NCI-H460 (cell line): ENCODE results near the gene PABPC1L2A. TPM values are rescaled to one million over a fixed set of nuclear protein-coding genes. Genes with fewer than 3 reads are reported as not detected.
A peak's percentile ranks its signal among the peaks of the same experiment; 100 is the strongest.
"Not testable (repeated sequence)": the region's sequence is repeated elsewhere in the genome, so short reads cannot be mapped to it uniquely, and the experiment has no call there.

Experiments
- DNase-seq: peaks from one replicate; pipeline ENCODE4 v3.0.0-alpha.2; 2016; ENCODE audit warnings: low read depth; ENCODE audit errors: extremely low read depth
- polyA plus RNA-seq: library from polyadenylated mRNA; depleted of rRNA; stranded (reverse); fragments of >200 nt; gene quantifications from 2 replicates; pipeline ENCODE4 v1.2.3, GENCODE V29; 2014; cell fraction: nucleus; rRNA removed
- total RNA-seq: library from RNA; depleted of rRNA; stranded (reverse); fragments of >200 nt; shearing (Covaris generic); gene quantifications from 2 replicates; pipeline ENCODE4 v1.2.3, GENCODE V29; 2014; rRNA removed

Gene PABPC1L2A
- total RNA-seq = not detected in 2 replicates
- polyA plus RNA-seq = not detected in 2 replicates

DNA sequence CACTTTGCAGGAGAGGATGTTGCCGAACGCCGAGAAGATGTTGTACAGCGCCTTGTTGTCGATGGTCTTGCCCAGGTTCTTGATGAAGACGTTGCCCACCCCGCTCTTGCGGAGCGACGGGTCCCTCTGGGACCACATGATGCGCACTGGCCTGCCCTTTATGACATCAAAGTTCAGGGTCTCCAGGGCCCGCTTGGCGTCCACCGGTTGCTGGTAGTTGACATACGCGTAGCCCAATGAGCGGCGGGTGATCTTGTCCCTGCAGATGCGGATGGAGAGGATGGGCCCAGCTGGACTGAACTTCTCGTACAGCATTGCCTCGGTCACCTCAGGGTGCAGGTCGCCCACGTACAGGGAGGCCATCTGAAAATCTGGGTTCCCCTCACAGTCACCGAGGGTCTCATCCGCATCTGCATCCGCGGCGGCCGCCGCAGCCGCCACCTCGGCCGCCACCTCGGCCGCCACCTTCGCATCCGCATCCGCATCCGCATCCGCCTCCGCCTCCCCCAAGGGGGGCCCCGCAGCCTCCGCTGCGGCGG is at the start of gene PABPC1L2A:
PABPC1L2A (minus strand) TSS at position 489 of the 539 bp plus-strand sequence; CDS start at position 363, 126 bp downstream.
- not testable (repeated sequence) for DNase-seq

DNA sequence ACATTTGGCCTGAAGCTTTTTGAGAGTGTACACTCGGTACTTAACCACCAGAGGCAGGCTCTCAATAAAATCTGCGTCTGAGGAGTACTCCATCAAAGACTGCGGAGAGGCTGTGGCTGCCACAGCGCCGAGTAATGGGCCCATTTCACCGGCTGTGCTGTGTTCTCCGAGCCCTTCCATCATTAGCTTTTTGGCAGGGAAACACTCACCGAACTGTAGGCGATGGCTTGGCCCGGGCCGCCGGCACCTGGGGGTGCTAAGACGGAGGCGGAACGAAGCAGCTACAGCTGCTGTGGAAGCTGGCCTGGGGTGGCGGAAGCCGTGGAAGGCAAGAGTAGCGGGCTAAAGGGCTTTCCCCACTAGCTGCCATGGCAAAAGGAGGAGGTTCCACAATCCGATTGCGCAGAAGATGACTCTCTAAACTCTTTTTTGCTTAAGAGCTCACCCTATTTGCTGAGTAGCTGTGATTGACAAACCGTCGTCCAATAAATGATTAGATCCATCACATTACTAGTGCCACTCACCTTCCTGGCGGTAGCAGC is 48.5 kb upstream of the PABPC1L2A start:
- DNase-seq = no peak

DNA sequence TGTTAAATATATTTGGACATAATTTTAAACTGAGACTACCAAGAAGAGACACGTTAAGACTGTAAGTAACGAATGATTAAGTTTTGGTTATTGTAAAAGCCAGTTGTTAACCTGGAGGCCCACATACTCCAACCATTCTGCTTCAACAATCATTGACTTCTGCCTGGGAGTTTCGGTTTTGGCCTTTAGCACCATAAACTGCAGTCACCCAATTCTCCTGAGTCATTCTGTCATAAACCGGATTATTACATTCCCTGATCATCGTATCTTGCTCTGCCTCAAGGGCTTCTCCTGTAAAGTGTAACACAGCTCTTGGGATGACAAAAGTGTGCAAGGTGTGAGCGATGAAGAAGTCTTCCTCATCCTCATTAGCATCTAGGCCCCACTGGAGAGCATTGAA is 46.9 kb upstream of the PABPC1L2A start:
- no peak for DNase-seq

DNA sequence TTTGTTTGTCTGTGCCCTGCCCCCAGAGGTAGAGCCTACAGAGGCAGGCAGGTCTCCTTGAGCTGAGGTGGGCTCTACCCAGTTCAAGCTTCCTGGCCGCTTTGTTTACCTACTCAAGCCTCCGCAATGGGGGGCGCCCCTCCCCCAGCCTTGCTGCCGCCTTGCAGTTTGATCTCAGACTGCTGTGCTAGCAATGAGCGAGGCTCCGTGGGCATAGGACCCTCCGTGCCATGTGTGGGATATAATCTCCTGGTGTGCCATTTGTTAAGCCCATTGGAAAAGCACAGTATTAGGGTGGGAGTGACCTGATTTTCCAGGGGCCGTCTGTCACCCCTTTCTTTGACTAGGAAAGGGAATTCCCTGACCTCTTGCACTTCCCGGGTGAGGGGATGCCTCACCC is 20.2 kb upstream of the PABPC1L2A start:
- DNase-seq = not testable (repeated sequence)

DNA sequence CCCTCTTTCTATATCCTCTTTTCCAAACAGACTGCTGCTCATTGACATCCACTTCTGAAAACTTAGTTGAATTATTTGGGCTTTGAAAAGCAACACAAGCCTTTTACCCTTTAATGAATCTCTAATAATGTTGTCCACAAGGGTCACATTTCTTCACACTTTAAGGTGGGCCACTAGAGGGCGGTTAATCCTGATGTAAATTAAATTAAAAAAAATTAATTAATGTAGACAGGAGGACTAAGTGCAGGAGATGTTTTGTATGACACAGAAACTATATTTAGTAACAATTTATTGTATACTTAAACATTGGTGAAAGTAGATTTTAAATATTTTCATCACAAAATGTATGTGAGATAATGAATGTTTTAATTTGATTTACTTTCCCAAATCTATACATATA is 7.5 kb upstream of the PABPC1L2A start:
- DNase-seq = peak; percentile 7

DNA sequence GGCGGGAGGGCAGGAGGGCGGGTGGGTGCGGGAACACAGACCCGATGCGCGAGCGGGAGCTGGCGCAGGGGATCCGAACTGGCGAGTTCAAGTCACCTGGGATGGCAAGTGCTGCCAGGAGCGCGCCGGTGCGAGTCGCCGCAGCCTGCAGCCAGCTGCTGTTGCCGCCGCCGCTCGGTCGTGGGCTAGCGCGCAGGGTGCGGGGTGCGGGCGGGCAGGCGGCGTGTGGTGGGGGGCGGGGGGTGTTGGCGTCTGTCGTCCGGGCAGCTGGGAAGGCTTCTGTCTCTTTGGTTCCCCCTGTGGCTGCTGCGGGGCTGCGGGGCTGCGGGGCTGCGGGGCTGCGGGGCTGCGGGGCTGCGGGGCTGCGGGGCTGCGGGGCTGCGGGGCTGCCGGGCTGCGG is 572 bp upstream of the PABPC1L2A start:
- not testable (repeated sequence) for DNase-seq

DNA sequence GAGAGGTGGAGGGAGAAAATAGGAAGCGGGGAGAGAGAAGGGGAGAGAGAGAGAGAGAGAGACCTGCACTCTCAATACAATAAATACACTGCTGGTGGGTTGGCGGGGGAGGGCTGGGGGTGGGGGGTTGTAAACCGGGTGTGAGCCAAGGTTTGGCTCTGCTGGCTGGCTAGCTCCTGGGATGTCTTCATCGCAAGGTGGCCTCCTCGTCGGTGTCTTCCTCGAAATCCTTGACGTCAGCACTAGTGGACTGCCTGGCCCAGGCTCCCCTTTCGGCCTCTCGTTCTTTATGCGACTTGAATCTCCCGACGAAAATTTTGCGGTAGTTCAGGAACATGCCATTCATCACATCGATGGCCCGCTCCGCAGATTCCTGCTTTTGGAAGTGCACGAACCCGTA is 715 bp downstream of the PABPC1L2A start:
- not testable (repeated sequence) for DNase-seq

DNA sequence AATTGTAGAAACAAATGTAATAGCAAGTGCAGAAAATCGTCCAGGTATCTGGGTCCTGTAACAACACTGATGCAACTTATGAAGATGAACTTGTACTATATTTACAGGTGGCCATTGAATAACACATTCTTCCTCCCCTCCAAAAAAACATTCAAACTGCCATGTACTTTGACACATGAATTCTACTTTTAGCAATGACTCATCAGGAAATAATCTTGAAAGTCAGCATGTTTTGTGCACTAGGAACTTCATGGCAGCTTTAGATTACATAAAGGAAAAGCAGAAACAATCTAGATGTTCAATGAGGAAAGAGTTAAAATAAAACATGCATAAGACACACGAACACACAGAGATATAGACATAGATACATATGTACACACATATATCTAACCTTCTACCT is 2.5 kb downstream of the PABPC1L2A start:
- no peak for DNase-seq

DNA sequence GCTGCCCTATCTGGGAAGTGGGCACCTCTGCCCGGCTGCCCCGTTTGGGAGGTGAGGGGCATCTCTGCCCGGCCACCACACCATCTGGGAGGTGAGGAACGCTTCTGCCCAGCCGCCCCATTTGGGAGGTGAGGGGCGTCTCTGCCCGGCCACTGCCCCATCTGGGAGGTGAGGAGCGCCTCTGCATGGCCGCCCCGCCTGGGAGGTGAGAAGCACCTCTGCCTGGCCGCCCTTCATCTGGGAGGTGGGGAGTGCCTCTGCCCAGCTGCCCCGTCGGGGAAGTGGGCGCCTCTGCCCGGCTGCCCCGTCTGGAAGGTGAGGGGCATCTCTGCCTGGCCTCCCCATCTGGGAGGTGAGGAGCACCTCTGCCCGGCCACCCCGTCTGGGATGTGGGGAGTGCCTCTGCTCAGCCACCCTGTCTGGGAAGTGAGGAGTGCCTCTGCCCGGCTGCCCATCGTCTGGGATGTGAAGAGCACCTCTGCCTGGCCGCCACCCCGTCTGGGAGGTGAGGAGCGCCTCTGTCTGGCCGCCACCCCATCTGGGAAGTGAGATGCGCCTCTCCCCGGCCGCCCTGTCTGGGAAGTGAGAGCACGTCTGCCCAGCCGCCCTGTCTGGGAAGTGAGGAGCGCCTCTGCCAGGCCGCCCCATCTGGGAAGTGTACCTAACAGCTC is 9.8 kb downstream of the PABPC1L2A start:
- no peak for DNase-seq

DNA sequence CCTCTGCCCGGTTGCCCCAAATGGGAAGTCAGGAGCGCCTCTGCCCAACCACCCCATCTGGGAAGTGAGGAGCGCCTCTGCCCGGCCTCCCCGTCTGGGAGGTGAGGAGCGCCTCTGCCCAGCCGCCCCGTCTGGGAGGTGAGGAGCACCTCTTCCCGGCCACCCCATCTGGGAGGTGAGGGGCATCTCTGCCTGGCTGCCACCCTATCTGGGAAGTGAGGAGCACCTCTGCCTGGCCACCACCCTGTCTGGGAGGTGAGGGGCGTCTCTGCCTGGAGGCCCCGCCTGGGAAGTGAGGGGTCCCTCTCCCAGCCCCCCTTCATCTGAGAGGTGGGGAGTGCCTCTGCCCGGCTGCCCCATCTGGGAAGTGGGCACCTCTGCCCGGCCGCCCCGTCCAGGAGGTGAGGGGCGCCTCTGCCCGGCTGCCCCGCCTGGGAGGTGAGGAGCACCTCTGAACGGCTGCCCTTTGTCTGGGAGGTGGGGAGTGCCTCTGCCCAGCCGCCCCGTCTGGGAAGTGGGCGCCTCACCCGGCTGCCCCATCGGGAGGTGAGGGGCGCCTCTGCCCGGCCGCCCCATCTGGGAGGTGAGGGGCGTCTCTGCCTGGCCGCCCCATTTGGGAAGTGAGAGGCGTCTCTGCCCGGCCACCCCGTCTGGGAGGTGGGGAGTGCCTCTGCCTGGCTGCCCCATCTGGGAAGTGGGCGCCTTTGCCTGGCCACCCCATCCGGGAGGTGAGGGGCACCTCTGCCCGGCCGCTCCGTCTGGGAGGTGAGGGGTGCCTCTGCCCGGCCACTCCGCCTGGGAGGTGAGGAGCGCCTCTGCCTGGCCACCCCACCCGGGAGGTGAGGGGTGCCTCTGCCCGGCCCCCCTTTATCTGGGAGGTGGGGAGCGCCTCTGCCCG is 10.6 kb downstream of the PABPC1L2A start:
- DNase-seq = no peak

DNA sequence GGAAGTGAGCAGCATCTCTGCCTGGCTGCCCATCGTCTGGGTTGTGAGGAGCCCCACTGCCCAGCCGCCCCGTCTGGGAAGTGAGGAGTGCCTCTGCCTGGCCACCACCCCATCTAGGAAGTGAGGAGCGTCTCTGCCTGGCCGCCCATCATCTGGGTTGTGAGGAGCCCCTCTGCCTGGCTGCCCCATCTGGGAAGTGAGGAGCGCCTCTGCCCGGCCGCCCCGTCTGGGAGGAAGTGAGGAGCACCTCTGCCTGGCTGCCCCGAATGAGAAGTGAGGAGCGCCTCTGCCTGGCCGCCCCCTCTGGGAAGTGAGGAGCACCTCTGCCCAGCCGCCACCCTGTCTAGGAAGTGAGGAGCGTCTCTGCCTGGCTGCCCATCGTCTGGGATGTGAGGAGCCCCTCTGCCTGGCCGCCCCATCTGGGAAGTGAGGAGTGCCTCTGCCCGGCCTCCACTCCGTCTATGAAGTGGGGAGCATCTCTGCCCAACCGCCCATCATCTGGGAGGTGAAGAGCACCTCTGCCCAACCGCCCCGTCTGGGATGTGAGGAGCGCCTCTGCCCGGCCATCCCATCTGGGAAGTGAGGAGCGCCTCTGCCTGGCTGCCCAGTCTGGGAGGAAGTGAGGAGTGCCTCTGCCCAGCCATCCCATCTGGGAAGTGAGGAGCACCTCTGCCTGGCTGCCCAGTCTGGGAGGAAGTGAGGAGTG is 11.4 kb downstream of the PABPC1L2A start:
- DNase-seq = not testable (repeated sequence)

DNA sequence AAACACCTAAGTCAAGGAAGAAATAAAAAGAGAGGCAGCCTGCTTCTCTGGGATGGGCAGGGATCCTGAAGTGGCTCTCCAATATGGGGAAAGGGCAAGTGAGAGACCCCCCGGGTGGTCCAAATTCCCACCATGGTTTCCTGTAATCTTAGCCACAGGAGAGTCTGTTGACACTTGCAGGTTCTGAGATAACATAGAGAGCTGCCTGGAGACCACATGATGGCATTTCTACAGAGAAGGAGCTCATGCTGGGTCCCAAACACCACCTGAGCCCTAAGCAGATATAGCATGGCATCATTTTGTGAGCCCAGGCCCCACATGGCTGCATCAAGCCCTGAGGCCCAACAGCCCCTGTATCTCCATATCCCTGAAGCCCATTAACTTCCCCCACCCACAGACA is 50.4 kb downstream of the PABPC1L2A start:
- DNase-seq = no peak

Other genes starting within 250 kb of the PABPC1L2A start
- not detected in 2 replicates for gene FAM236C, start 166.9 kb downstream of the PABPC1L2A start, total RNA-seq
- not detected in 2 replicates for gene FAM236A, start 141.3 kb downstream of the PABPC1L2A start, total RNA-seq
- not detected in 2 replicates for gene DMRTC1, start 135.7 kb downstream of the PABPC1L2A start, total RNA-seq
- not detected in 2 replicates for gene PABPC1L2B, start 76.6 kb downstream of the PABPC1L2A start, total RNA-seq
- gene NAP1L2, start 135.3 kb upstream of the PABPC1L2A start, total RNA-seq = 2.2 and 4.6 TPM in 2 replicates